ENCODE data around the gene IQGAP2.

Gene IQGAP2

DNA sequence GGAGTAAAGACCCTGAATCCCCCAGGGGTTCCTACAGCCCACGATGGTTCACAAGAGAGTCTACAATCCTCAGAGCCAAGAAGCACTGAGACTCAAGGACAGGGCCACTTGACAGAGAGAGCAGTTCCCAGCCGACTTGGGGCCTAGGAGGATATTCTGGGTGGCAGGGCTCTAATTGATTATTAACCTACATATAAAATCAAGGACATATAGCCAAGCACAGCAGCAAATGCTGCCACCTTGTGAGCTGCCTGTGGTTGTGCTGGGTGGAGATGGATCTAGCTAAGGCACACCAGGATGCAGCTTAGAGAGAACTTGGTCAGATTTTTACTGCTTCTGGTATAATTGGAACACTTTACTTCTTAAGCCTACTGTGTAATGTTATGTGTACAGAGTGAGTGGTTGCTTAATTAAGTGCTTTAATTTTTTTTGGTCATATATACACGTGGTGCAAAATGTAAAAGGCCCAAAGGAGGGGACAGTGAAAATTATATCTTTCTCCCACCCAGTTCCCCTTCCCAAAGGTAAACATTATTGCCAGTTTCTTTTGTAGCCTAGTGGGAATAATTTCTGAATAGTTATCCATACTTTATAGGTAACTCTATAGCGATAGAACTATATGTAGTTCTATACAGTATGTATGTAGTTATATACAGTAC is 141.3 kb downstream of the IQGAP2 start:
- TF ChIP-seq, protein P1, sequence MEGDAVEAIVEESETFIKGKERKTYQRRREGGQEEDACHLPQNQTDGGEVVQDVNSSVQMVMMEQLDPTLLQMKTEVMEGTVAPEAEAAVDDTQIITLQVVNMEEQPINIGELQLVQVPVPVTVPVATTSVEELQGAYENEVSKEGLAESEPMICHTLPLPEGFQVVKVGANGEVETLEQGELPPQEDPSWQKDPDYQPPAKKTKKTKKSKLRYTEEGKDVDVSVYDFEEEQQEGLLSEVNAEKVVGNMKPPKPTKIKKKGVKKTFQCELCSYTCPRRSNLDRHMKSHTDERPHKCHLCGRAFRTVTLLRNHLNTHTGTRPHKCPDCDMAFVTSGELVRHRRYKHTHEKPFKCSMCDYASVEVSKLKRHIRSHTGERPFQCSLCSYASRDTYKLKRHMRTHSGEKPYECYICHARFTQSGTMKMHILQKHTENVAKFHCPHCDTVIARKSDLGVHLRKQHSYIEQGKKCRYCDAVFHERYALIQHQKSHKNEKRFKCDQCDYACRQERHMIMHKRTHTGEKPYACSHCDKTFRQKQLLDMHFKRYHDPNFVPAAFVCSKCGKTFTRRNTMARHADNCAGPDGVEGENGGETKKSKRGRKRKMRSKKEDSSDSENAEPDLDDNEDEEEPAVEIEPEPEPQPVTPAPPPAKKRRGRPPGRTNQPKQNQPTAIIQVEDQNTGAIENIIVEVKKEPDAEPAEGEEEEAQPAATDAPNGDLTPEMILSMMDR (IDR thresholded peaks at IDR 0.05) = peak; percentile 86

DNA sequence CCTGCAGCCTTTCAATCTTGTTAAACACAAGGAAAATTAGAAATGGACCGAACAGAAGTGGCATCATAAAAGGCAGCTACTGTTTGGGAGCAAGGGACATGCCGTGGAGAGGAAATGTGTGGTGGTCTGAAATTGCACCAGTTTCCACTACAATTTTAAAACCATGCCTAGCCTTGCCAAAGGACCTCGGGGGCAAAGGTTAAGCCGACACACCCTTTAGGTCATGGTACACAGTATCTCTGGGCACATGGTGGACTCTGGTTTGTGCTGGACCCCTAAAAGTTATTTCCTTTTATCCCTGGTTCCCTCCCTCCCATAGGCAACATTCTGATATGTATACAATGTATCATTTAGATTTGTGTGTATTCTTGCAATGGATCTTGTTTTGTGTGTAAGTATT is 142.1 kb downstream of the IQGAP2 start:
- TF ChIP-seq, protein P1 (IDR thresholded peaks at IDR 0.05) = no peak

DNA sequence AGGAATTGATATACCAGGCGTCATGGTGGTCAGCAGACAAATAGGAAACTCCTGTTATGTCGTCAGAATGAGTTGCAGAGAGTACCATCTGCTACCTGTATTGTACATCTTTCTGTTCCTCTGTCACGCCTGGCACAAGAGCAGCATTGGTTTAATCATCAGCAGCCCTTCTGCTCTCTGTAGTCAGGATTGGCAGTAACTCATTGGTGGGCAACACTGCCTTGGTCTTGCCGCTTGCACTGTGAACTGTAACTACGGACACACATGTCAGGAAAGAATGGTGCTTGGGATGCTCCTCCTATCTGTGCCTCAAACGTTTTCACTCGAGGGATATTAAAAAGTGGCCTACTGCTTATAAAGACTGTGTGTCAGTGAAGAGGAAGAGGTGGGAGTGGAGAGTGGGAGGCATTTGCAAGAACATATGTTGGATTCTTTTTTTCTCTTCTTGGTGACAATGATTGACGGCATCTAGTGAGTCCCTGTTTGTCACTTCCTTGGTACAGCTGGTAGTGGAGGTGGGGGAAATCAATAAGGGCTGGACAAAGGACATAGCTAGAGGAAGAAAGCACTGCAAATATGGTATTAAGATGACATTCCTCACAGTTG is 143.5 kb downstream of the IQGAP2 start:
- TF ChIP-seq, protein P1 (IDR thresholded peaks at IDR 0.05) = no peak

DNA sequence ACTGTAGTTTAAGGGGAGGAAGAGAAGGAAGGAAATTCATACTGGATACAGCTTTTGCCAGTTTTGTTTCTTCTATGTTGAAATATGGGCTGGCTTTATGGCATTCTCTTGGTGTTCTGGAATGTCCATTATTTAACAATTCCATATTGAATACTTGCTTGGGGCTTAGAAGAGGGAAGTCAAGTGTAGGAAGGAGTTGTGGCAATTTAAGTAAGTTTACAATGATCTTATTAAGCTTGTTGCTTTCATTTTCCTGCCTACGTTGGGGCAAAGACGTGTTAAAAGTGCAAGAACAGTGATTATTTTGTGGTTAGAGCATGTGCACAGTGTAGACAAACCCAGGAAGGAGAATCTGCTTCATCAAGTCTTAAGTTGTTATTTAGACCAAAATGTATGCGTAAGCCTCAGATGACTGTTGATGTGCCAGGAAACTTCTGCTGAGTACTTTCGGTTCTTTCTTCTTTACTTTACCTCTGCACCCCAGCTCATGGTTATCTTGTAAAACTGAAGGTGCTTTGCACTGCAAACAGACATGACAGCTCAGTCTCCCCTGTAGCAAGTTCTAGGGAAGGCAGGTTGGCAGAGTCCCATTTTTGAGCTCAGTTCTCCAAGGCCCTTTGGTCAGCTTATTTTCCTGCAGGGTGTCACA is 144.3 kb downstream of the IQGAP2 start:
- TF ChIP-seq, protein P1 (IDR thresholded peaks at IDR 0.05) = no peak

DNA sequence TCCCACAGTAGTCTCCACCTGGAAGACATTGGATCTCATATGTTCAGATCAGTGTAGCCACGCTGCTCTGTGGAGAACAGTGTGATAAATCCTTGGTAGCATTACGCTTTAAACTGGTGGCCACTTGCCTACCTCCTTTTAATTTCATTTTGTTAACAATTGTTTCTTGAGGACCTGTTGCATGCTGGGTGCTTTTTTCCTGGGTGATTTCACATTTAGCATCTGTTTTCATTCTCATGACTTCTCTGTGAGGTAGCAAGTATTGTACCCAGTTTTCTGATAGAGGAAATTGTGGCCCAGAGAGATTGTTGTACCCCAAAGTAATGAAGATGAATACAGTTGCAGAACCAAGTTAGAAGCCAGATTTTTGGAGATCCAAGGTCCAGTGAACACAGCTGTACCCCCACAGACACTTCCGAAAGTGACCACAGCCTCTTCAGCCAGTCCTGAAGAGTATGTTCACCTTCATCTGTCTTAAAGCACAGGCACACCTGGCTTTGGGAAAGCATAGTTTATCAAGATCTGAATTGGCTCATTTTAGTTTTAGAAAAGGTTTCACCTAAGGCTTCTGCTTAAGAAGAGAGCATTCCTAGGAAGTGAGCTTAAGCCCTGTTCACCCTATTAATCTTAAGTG is 144.9 kb downstream of the IQGAP2 start:
- TF ChIP-seq, protein P1 (IDR thresholded peaks at IDR 0.05) = no peak

DNA sequence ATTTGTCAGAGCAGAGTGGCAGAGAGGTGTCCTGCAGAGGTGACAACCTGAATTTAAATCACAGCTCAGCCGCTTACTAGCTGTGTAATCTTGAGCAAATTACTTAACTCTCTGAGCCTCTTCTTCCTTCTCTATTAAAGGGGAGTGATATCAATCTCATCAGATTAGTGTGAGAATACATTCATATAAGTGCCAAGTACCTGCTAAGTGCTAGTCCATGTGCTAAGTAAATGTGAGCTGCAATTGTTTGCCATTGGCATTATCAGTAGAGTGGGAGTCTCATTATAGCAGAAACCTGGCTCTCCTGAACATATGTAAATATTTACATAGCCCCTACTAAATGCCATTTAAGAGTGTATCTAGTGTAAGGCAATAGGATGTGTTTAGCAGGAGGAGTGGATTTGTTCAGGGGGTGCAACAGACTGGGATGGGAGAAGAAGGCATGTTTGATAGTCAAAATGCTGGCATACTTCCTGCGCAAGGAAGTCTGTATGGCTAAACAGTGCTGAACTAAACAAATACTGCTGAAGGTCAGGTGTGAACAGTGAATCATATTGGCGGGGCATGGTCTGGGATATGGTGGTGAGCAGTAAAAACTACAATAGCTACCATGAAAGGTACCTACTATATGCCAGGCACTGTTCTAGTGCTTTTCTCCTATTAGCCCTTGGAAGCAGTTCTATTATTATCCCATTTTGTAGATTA is 145.6 kb downstream of the IQGAP2 start:
- TF ChIP-seq, protein P1 (IDR thresholded peaks at IDR 0.05) = no peak

DNA sequence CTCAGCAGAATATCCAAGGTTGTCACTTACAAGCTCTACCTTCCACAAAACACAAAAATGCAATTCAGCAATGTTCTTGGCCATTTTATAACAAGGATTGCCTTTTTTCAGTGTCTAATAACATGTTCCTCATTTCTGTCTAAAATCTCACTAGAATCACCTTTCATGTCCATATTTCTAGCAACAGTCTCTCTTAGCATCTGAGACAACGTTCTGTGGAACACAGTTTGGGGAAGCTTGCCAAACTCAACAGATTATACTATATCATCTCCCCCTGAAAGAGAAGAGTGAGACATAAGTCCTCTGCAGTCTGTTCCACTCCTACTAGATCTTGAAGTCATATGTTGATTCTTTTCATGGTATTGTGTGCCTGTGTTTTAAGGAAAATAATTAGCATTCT is 149.5 kb downstream of the IQGAP2 start:
- TF ChIP-seq, protein P1 (IDR thresholded peaks at IDR 0.05) = no peak

Data from LNCAP (cell line).